PC-3 (cell line): ENCODE results near the gene SF1. TPM values are rescaled to one million over a fixed set of nuclear protein-coding genes. Genes with fewer than 3 reads are reported as not detected.

ENCODE experiments used
- ATAC-seq: fragments of 200-7000 bp; cut with Tn5 transposase; 2 replicates; pipeline ENCODE4 v1.9.1; 2020; ENCODE audit warnings: mild to moderate bottlenecking, moderate library complexity
- BruUV-seq: library from RNA; stranded (reverse); fragments of 400-500 nt; replicated peaks from 2 replicates; lab custom pipeline; 2021; lab: Mats Ljungman, UMichigan
- CTCF ChIA-PET: fragments of 300-600 bp; sonication (Branson Sonifier 250); formaldehyde crosslinking; loops from one replicate; lab custom pipeline; 2022; ENCODE audit warnings: antibody characterized with exemption; lab: Charles Lee
- POLR2A ChIA-PET: fragments of 300-600 bp; sonication (Branson Sonifier 250); formaldehyde crosslinking; loops from one replicate; lab custom pipeline; 2022; ENCODE audit warnings: antibody characterized with exemption; ENCODE audit not compliant: unreplicated experiment; lab: Charles Lee
- DNase-seq: peaks from one replicate; pipeline ENCODE4 v3.0.0-alpha.2; 2015
- H2AFZ ChIP-seq: fragments of 300-600 bp; sonication (generic); 2 replicates; pipeline ENCODE4 v1.6.0; 2016; ENCODE audit warnings: antibody characterized with exemption, low read length
- H3F3A ChIP-seq: fragments of 300-600 bp; sonication (generic); one replicate; pipeline ENCODE4 v1.6.0; 2017; ENCODE audit warnings: antibody characterized with exemption, low read length, control low read depth, mild to moderate bottlenecking; ENCODE audit not compliant: unreplicated experiment
- H3K27ac ChIP-seq: fragments of 300-600 bp; sonication (generic); 2 replicates; pipeline ENCODE4 v1.5.1; 2016; ENCODE audit warnings: mild to moderate bottlenecking, low read length
- H3K27me3 ChIP-seq: fragments of 300-600 bp; sonication (generic); 2 replicates; pipeline ENCODE4 v1.6.1; 2016; ENCODE audit warnings: low read length, mixed read lengths
- H3K36me3 ChIP-seq: fragments of 300-600 bp; sonication (generic); 2 replicates; pipeline ENCODE4 v1.6.1; 2016; ENCODE audit warnings: low read depth, mixed run types, low read length, mixed read lengths
- H3K4me1 ChIP-seq: fragments of 300-600 bp; sonication (generic); 2 replicates; pipeline ENCODE4 v1.5.1; 2016; ENCODE audit warnings: low read length; ENCODE audit not compliant: insufficient read depth
- H3K4me2 ChIP-seq: fragments of 300-600 bp; sonication (generic); 2 replicates; pipeline ENCODE4 v1.6.0; 2016; ENCODE audit warnings: low read length
- H3K4me3 ChIP-seq: fragments of 300-600 bp; sonication (generic); 2 replicates; pipeline ENCODE4 v1.5.1; 2016; ENCODE audit warnings: mild to moderate bottlenecking, low read length, mixed read lengths
- H3K79me2 ChIP-seq: fragments of 300-600 bp; sonication (generic); 2 replicates; pipeline ENCODE4 v1.6.1; 2017; ENCODE audit warnings: low read length, mixed read lengths
- H3K9ac ChIP-seq: fragments of 300-600 bp; sonication (generic); 2 replicates; pipeline ENCODE4 v1.6.0; 2016; ENCODE audit warnings: mild to moderate bottlenecking, low read length
- H3K9me2 ChIP-seq: fragments of 300-600 bp; sonication (generic); replicated peaks from 2 replicates; pipeline ENCODE4 v1.6.1; 2016; ENCODE audit warnings: mixed run types, low read length, mixed read lengths
- H3K9me3 ChIP-seq: fragments of 300-600 bp; sonication (generic); 2 replicates; pipeline ENCODE4 v1.6.1; 2016; ENCODE audit warnings: low read length, mixed read lengths
- H4K20me1 ChIP-seq: fragments of 300-600 bp; sonication (generic); 2 replicates; pipeline ENCODE4 v1.6.1; 2016; ENCODE audit warnings: low read length, mixed read lengths
- CTCF ChIP-seq: fragments of 300-600 bp; sonication (generic); conservative IDR thresholded peaks from 2 replicates; pipeline ENCODE4 v1.5.1; 2017; ENCODE audit warnings: antibody characterized with exemption, low read depth, mild to moderate bottlenecking, low read length
- EZH2 ChIP-seq: fragments of 300-600 bp; sonication (generic); IDR thresholded peaks from one replicate; pipeline ENCODE4 v1.6.1; 2017; ENCODE audit warnings: antibody characterized with exemption, mild to moderate bottlenecking, low read length; ENCODE audit not compliant: unreplicated experiment
- EZH2phosphoT487 ChIP-seq: fragments of 300-600 bp; sonication (generic); IDR thresholded peaks from 2 replicates; pipeline ENCODE4 v1.6.1; 2018; ENCODE audit warnings: mild to moderate bottlenecking, antibody characterized with exemption, low read length, borderline replicate concordance
- intact Hi-C: fragments of 100-400 bp; cut with micrococcal nuclease; formaldehyde crosslinking; loops from 2 replicates; pipeline ENCODE4 v1.9.0; 2023
- total RNA-seq: library from RNA; depleted of rRNA; stranded (reverse); fragments of >200 nt; gene quantifications from 2 replicates; pipeline ENCODE4 v1.2.3, GENCODE V29; 2014

Gene SF1
- total RNA-seq, 1 experiment from 2014 or later, result 217 TPM

- BruUV-seq, result no TSS peak
- ChIA-PET POLR2A (no interaction called here), CTCF (interaction anchor here (0.8 kb wide), 1 partner anchor 335 kb away, joined by 3 read pairs; no protein-coding TSS in a partner anchor)
- H3K9ac ChIP-seq, result no peak overlapping the region
- H3K79me2 ChIP-seq, result no peaks in the 10 kb centered on the region
- H3K9me2 ChIP-seq, result no peaks in the 10 kb centered on the region
- H3K9me3 ChIP-seq, result no peaks in the 10 kb centered on the region
- H3K4me1 ChIP-seq, result peaks cover 13% of the 10 kb centered on the region
- no peak overlapping the region for H3K4me3 ChIP-seq
- peaks cover 27% of the 10 kb centered on the region for H3K27me3 ChIP-seq
- H2AFZ ChIP-seq, result no peak overlapping the region
- no peak overlapping the region for H3K27ac ChIP-seq
- no peak for ATAC-seq
- H3K4me2 ChIP-seq, result no peak overlapping the region
- no peaks in the 10 kb centered on the region for H4K20me1 ChIP-seq
- intact Hi-C loops, result no loop called here
- H3F3A ChIP-seq, result no peaks in the 10 kb centered on the region
- DNase-seq, result no peak
- no peaks in the 10 kb centered on the region for H3K36me3 ChIP-seq
- TF ChIP-seq CTCF (no peak), EZH2 (no peak), EZH2phosphoT487 (no peak)
Observed at GRCh38 chr11:64739871-64740270, 38.5 kb downstream of the SF1 start.

- Histone ChIP-seq H4K20me1 (no peaks in the 10 kb centered on the region), H3K4me3 (no peak overlapping the region), H3K79me2 (no peaks in the 10 kb centered on the region), H3K27ac (no peak overlapping the region), H3K4me2 (no peak overlapping the region), H3F3A (no peaks in the 10 kb centered on the region), H3K9me3 (no peaks in the 10 kb centered on the region), H3K27me3 (0 out of 2 replicates have a peak, but pooled peaks cover under 1% of the 10 kb centered on the region), H3K36me3 (no peaks in the 10 kb centered on the region), H3K9ac (no peak overlapping the region), H3K9me2 (no peaks in the 10 kb centered on the region), H2AFZ (no peak overlapping the region), H3K4me1 (no peaks in the 10 kb centered on the region)
- ATAC-seq (no peak), DNase-seq (no peak)
- TF ChIP-seq EZH2phosphoT487 (no peak), CTCF (no peak), EZH2 (no peak)
- intact Hi-C loops, result no loop called here
- CTCF ChIA-PET, result no interaction called here
- no TSS peak for BruUV-seq
- POLR2A ChIA-PET, result no interaction called here
Observed at GRCh38 chr11:64736654-64737053, 41.7 kb downstream of the SF1 start.

GRCh38 chr11:64735725-64736259 is 42.5 kb downstream of the SF1 start:
- no peak overlapping the region for H3K27ac ChIP-seq
- H3F3A ChIP-seq, result no peaks in the 10 kb centered on the region
- no peaks in the 10 kb centered on the region for H3K9me2 ChIP-seq
- H3K27me3 ChIP-seq, result peaks cover 2% of the 10 kb centered on the region; the same call in 1 of the 2 replicates
- ChIA-PET POLR2A (interaction anchor here (0.6 kb wide), 1 partner anchor 185 kb away, joined by 3 read pairs; no protein-coding TSS in a partner anchor), CTCF (interaction anchor here (0.6 kb wide), 2 partner anchors 24 to 33 kb away, joined by 7 to 11 read pairs; partner anchors contain the start of gene PYGM)
- H2AFZ ChIP-seq, result no peak overlapping the region
- no TSS peak for BruUV-seq
- H3K36me3 ChIP-seq, result no peaks in the 10 kb centered on the region
- no peaks in the 10 kb centered on the region for H3K4me1 ChIP-seq
- no peak overlapping the region for H3K4me2 ChIP-seq
- DNase-seq (no peak), ATAC-seq (no peak)
- H3K9ac ChIP-seq, result no peak overlapping the region
- TF ChIP-seq CTCF (no peak), EZH2phosphoT487 (no peak), EZH2 (no peak)
- H3K79me2 ChIP-seq, result no peaks in the 10 kb centered on the region
- intact Hi-C loops, result no loop called here
- no peaks in the 10 kb centered on the region for H3K9me3 ChIP-seq
- no peaks in the 10 kb centered on the region for H4K20me1 ChIP-seq
- no peak overlapping the region for H3K4me3 ChIP-seq
